HG03460 (cell line): ENCODE measurements around the gene POLR3GL.

Experiments
- ATAC-seq: cut with Tn5 transposase; IDR thresholded peaks from one replicate; pipeline ENCODE4 v1.9.1; 2021; ENCODE audit not compliant: unreplicated experiment

The POLR3GL gene

GRCh38 chr1:145972580-145972979, 8.1 kb downstream of the POLR3GL start:
- ATAC-seq, result no peak

GRCh38 chr1:145974721-145975120, 10.2 kb downstream of the POLR3GL start:
- ATAC-seq, result no peak

DNA sequence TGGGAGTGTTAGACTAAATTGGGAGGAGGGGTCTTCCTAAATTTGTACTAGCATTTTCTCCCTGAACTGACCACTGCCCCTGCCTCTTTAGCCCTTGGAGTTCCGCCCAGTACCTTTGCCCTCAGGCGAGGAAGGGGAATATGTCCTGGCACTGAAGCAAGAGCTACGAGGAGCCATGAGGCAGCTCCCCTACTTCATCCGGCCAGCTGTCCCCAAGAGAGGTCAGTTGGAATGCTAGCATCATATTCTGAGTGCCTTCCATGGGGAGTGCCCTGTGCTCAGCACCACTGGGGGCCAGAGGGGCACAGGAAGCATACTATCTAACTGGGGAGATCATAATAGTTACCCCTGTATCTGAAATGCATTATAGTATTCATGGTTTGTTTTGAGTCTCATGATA, 10.7 kb downstream of the POLR3GL start:
- ATAC-seq, result no peak

DNA sequence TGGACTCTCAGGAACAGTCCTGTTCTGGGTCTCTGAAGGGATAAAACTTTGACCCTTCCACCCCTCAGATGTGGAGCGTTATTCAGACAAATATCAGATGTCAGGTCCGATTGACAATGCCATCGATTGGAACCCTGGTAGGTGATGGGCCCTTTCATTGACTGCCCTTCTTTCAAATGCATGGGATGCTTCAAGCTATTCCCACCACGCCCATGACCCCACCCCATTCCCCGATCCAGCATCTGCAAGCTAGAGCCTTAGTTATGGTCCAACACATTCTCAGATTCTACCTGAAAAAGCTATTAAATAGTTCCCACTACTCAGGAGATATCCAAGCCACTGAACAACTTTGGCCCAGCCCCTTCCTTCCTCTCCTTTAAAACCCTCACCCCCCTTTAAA, 12.5 kb downstream of the POLR3GL start:
- no peak for ATAC-seq

DNA sequence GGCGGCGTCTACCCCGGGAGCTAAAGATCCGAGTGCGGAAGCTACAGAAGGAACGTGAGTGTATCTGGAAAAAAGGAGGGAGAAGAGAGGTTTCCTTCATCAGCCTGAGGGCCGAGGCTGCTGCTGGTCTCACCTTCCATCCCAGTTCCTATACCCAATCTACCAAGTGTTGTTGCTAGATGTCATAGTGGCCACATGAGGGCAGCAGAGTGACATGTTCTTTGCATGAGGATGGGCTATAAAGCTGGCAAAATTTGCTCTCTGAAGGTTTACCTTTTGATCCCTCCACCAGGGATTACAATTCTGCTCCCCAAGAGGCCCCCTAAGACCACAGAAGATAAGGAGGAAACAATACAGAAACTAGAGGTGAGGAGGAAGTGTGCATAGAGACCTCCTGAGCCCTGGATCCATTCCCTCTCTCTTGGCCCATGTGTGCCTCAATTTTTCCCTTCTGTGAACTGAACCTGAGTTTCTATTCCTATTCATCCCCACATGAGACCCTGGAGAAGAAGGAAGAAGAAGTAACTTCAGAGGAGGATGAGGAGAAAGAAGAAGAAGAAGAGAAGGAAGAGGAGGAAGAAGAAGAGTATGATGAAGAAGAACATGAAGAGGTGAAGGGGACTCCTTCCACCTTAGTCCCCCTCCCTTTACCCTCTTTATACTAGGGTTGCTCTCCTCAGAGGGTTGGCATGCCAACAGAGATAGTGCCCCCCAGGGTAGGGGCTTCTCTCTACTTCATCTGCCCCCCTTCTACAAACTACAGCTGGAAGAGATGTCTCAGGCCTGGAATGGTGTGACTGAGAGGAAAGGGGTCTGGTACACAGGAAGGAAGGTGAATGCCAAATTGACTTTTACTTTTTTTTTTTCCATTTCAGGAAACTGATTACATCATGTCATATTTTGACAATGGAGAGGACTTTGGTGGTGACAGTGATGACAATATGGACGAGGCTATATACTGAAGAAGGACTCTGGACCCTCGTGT, 13.3 kb downstream of the POLR3GL start:
- ATAC-seq, result no peak

DNA sequence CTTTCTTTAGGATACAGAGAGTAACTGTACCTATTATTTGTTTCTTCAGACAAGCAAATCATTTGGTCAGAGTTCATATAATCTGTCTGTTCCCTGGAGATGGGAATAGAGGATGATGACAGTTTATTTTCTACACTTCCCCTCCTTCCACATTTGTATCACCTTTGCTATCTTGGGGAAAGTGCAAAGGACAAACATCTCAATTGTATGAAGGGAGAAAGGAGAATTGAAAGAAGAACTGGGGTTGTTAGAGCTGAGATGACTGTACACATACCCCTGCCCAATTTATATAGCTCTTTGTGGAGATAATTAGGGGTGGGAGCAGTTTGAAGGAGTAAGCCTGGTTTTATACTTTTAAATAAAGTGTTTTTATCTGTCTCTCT, 14.0 kb downstream of the POLR3GL start:
- no peak for ATAC-seq

DNA sequence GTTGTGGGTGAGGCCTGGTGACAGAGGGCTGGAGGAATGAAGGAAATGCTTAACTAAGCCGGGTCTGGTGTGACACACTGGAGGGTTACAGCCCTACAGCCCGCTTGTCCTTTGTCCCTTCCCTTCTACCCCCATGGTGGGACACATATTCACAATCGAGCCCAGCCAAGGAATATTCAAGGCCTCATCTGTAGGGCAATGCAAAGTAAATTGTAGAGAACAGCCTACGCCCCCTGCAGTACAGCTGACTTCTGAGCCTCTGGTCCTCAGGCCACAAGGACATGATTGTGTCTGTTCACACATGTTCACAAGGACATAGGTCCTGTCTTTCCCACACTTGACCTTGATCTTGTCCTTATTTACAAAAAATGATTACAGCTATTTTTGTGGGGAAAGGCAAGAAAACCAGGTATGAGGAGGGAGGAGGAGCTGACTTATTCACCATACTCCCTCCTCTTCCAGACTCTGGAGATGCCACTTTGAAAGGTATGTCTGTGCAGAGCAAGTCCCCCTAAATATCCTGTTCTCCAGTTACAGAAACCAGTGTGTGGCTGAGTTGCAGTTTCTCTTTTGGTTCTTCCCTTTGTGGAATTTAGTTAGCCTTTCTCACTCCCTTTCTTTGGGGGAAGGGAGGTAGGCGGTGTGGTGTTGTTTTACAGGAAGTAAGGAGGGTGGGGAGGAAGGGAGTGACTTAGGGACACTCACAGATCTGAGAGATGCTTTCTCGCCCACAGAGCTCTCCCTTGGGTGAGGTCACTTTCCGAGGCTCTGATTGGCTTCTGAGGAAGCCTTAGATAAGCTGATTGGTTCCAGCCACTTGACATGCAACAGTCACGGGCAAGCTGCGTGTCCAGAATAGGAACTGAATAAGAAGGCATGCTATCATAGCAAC, 14.6 kb downstream of the POLR3GL start:
- ATAC-seq, result peak; percentile 95

DNA sequence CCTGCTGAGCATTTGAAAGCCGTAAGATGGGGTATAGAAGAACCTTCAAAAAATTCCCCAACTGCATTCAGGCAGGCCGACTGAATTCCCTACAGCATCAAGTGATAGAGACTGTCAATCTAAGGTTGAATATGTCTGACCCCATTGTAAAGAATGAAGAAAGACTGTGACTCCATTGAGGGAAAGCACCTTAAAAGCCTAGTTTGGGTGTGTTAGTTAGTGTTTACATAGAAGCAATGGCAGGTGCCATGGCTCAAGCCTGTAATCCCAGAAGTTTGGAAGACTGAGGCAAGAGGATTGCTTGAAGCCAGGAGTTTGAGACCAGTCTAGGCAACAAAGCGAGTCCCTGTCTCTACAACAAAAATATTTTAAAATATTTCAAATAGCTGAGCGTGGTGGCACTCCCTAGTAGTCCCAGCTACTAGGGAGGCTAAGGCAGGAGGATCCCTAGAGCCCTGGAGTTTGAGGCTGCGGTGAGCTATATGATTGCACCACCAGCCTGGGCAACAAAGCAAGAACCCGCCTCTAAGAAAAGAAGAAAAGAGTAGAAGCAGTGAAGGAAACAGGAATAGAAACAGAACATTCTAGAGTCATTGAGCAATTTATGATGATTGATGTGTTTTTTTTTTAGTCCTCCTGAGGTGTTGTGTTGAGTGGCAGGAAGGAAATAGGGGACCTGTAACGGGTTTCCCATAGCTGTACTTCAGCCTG, 15.4 kb downstream of the POLR3GL start:
- no peak for ATAC-seq

- no peak for ATAC-seq
These were observed 16.0 kb downstream of the POLR3GL start for GRCh38 chr1:145980457-145980994.

DNA sequence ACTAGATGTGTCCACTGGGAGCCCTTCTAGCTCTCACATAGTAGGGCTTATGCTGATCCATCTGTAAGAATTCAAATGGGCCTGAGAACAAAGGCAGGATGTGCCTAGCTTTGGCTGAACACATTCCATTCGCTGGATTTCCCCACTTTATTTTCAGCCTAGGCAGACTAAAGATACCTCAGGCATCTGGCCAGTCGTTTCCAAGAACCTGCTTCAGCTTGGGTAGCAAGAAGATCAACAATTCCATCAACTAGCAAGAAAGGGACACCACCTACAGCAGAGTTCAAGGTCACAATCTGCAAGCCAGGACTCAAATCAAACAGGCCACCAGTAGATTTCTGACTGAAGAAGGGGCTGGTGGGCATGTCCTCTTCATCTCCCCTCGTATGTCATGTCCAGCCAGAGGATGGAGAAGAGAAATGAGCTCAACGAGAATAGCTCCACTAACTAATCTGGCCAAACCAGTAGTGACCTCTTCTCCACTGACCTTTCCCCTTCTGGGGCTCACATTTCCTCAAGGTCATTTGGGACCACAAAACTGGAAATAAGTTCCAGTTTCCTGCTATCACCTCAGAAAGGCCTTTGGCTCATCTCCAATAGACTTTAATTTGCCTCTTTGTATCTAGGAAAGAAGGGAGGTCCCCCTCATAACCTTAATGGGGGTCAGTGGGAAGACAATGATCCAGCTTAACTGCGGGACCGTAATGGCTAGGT, 17.7 kb downstream of the POLR3GL start:
- no peak for ATAC-seq

- no peak for ATAC-seq
These were observed 18.8 kb downstream of the POLR3GL start for GRCh38 chr1:145983206-145983675.

DNA sequence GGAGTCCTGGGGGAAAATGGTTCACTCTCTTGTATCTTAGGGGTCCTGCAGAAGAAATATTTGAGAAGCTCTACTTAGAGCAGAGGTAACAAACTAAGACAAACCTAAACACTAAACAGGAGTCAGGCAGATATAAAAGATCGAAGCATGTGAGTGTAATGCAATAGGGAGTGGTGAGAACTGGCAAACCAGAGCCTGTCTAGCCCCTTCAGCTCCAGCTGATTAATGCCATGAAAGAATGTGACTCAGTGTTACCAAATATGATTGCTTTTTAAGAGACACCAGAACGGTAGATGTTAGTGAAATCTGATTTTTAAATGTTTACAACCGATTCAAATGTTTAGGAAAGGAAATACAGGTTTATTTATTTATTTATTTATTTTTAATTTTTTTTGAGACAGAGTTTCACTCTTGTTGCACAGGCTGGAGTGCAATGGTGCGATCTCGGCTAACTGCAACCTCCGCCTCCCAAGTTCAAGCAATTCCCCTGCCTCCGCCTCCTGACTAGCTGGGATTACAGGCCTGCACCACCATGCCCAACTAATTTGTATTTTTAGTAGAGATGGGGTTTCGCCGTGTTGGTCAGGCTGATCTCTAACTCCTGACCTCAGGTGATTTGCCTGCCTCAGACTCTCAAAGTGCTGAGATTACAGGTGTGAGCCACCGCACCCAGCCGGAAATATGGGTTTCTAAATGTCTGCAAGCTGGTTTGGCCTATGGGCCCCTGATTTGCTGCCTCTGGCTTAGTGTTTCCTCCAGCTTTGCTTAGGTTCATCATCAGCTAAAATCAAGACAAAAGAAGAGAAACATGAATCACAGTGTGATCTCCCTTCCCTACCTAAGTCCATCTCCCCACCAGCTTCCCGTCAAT, 19.7 kb downstream of the POLR3GL start:
- no peak for ATAC-seq

GRCh38 chr1:145985129-145985501, 20.6 kb downstream of the POLR3GL start:
- ATAC-seq, result no peak

DNA sequence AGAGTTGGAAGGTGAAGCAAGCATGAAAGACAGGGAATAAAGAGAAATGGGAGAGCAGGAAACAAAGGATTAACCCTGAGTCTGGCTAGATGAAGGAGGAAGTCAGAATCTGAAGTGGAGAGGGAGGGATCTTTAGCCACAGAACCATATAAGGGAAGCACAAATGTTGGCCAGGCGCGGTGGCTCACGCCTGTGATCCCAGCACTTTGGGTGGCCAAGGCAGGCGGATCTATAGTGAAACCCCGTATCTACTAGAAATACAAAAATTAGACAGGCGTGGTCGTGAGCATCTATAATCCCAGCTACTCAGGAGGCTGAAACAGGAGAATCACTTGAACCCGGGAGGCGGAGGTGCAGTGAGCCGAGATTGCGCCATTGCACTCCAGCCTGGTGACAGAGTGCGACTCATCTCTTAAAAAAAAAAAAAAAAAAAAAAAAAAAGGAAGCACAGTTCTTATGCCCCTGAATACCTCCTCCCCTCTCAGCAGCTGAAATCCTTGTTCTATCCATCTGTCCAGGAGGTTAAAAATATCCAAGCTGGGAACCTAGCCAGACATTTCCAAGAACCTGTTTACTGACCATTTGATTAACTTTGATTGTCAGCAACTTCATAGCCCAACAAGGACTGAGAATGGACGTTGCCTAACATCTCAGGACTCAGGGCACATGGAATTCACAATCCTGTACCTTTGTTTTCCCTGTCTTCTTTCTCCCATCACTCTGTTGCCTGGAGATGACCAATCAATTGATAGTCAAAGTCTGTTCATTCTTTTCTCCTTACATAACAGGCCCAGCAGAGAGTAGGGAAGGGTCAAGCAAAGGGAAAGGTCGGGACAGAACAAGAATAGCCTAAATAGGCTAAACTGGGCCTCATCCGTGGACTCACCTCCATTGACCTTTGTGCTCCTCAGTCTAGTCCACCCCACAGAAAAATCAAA, 21.3 kb downstream of the POLR3GL start:
- no peak for ATAC-seq

DNA sequence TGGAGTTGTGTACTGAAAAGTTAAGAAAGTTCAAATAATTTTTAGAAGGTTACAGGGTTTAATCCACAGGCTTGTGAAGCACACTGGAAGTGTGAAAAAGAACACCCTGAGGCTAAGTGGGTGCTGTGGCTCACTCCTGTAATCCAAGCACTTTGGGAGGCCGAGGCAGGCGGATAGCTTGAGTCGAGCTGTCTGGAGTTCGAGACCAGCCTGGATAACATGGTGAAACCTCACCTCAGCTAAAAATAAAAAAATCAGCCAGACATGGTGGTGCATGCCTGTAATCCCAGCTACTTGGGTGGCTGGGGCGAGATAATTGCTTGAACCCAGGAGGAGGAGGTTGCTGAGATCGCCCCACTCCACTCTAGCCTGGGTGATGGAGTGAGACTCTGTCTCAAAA, 22.1 kb downstream of the POLR3GL start:
- ATAC-seq, result no peak

- no peak for ATAC-seq
These were observed 23.4 kb downstream of the POLR3GL start for GRCh38 chr1:145987926-145988325.

DNA sequence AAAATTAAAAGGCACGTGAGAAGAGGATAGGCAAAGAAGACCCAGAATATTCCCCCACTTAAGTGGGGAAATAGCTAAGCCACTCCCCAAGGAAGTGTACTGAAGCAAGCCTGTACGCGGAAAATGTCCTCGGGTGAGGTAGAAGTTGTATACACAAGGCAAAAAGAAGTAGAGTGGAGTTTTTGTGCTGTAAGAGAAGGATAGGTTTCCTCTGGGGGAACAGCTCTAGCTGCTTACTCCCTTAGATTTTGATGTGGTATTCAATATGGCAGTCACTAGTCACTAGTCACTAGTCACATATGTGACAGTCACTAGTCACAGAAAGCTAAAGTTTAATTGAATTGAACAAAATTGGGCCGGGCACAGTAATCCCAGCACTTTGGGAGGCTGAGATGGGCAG, 24.3 kb downstream of the POLR3GL start:
- ATAC-seq, result no peak

- ATAC-seq, result no peak
These were observed 25.9 kb downstream of the POLR3GL start for GRCh38 chr1:145990249-145990855.
